Right forelimb (tissue), 1 donor: ENCODE measurements around the gene PNPO.
A peak's percentile ranks its signal among the peaks of the same experiment; 100 is the strongest.
"Not testable (repeated sequence)": the region's sequence is repeated elsewhere in the genome, so short reads cannot be mapped to it uniquely, and the experiment has no call there.

ENCODE experiments used
- DNase-seq: peaks from one replicate; pipeline ENCODE4 v3.0.0-alpha.2; 2018

PNPO gene

GRCh38 chr17:47918991-47919390 is 22.4 kb upstream of the PNPO start:
- no peak for DNase-seq

- not testable (repeated sequence) for DNase-seq
Measured at GRCh38 chr17:47919889-47920288, 21.5 kb upstream of the PNPO start.

GRCh38 chr17:47924785-47925677 is 16.3 kb upstream of the PNPO start:
- no peak for DNase-seq

GRCh38 chr17:47925678-47925988 is 15.7 kb upstream of the PNPO start:
- DNase-seq = no peak

- DNase-seq = no peak
Measured at GRCh38 chr17:47927821-47928400, 13.5 kb upstream of the PNPO start.

GRCh38 chr17:47928415-47928814 is 13.0 kb upstream of the PNPO start:
- DNase-seq = no peak

GRCh38 chr17:47929218-47930000 is 12.0 kb upstream of the PNPO start:
- DNase-seq = no peak

GRCh38 chr17:47931848-47932247 is 9.5 kb upstream of the PNPO start:
- DNase-seq = no peak

- no peak for DNase-seq
Measured at GRCh38 chr17:47934856-47935255, 6.5 kb upstream of the PNPO start.

GRCh38 chr17:47935468-47935867 is 5.9 kb upstream of the PNPO start:
- DNase-seq = not testable (repeated sequence)

- no peak for DNase-seq
Measured at GRCh38 chr17:47935961-47936360, 5.4 kb upstream of the PNPO start.

GRCh38 chr17:47937941-47938340 is 3.4 kb upstream of the PNPO start:
- no peak for DNase-seq

GRCh38 chr17:47942096-47942510 is 732 bp downstream of the PNPO start:
- DNase-seq = no peak

- DNase-seq = no peak
Measured at GRCh38 chr17:47942568-47942967, 1.2 kb downstream of the PNPO start.

- no peak for DNase-seq
Measured at GRCh38 chr17:47945080-47945479, 3.7 kb downstream of the PNPO start.

GRCh38 chr17:47945529-47946508 is 4.4 kb downstream of the PNPO start:
- no peak for DNase-seq

- DNase-seq = no peak
Measured at GRCh38 chr17:47946516-47946915, 5.1 kb downstream of the PNPO start.

GRCh38 chr17:47946929-47947397 is 5.6 kb downstream of the PNPO start:
- DNase-seq = no peak

GRCh38 chr17:47948706-47949196 is 7.4 kb downstream of the PNPO start:
- DNase-seq = no peak

GRCh38 chr17:47949197-47949759 is 7.9 kb downstream of the PNPO start:
- DNase-seq = peak; percentile 95

- no peak for DNase-seq
Measured at GRCh38 chr17:47949946-47950345, 8.6 kb downstream of the PNPO start.

GRCh38 chr17:47950448-47950847 is 9.1 kb downstream of the PNPO start:
- DNase-seq = no peak
